ENCODE data around the gene MRPL24. TPM values are rescaled to one million over a fixed set of nuclear protein-coding genes. Genes with fewer than 3 reads are reported as not detected.

Gene MRPL24
- total RNA-seq, 1 donor from 2014 or later, result 65.8 TPM

GRCh38 chr1:156717351-156717750 lies 23.5 kb downstream of the MRPL24 start:
- no peak overlapping the region for H3K4me3 Mint-ChIP-seq
- peaks cover 44% of the 10 kb centered on the region for H3K36me3 Mint-ChIP-seq (ENCODE audit: low read depth)
- no peaks in the 10 kb centered on the region for H3K9me3 Mint-ChIP-seq
- no peak overlapping the region for H3K27ac Mint-ChIP-seq
- intact Hi-C loops (cut with micrococcal nuclease), result no loop called here
- DNase-seq (no peak), ATAC-seq (ENCODE audit: low read depth) (no peak)
- POLR2A ChIA-PET, result interaction anchor here (0.5 kb wide), 1 partner anchor 92 kb away, joined by 4 read pairs; no protein-coding TSS in a partner anchor
- no peaks in the 10 kb centered on the region for H3K27me3 Mint-ChIP-seq
- peaks cover 2% of the 10 kb centered on the region for H3K4me1 Mint-ChIP-seq
- CTCF ChIA-PET, result interaction anchor here (1.1 to 2.7 kb wide), 2 partner anchors 9 to 27 kb away, joined by 3 to 8 read pairs; no protein-coding TSS in a partner anchor
- TF ChIP-seq CTCF (IDR thresholded peaks at IDR 0.05), result no peak

- Mint-ChIP-seq H3K9me3 (no peaks in the 10 kb centered on the region), H3K27me3 (no peaks in the 10 kb centered on the region), H3K36me3 (ENCODE audit: low read depth) (peaks cover 26% of the 10 kb centered on the region), H3K4me3 (no peak overlapping the region), H3K4me1 (peaks cover under 1% of the 10 kb centered on the region), H3K27ac (no peak overlapping the region)
- intact Hi-C loops (cut with micrococcal nuclease), result no loop called here
- TF ChIP-seq CTCF (IDR thresholded peaks at IDR 0.05), result no peak
- DNase-seq (no peak), ATAC-seq (ENCODE audit: low read depth) (no peak)
- ChIA-PET CTCF (interaction anchor here (1.7 to 2.7 kb wide), 2 partner anchors 11 to 25 kb away, joined by 8 read pairs; no protein-coding TSS in a partner anchor), POLR2A (no interaction called here)
These were observed 26.1 kb downstream of the MRPL24 start for GRCh38 chr1:156714830-156715229.

GRCh38 chr1:156712626-156713025 lies 28.3 kb downstream of the MRPL24 start:
- DNase-seq, result no peak
- peaks cover 20% of the 10 kb centered on the region for H3K36me3 Mint-ChIP-seq (ENCODE audit: low read depth)
- no peak overlapping the region for H3K27ac Mint-ChIP-seq
- H3K4me1 Mint-ChIP-seq, result no peaks in the 10 kb centered on the region
- intact Hi-C loops (cut with micrococcal nuclease), result no loop called here
- no peak for ATAC-seq (ENCODE audit: low read depth)
- H3K9me3 Mint-ChIP-seq, result no peaks in the 10 kb centered on the region
- no peaks in the 10 kb centered on the region for H3K27me3 Mint-ChIP-seq
- ChIA-PET CTCF (interaction anchor here (1.7 kb wide), 1 partner anchor 22 kb away, joined by 6 read pairs; no protein-coding TSS in a partner anchor), POLR2A (no interaction called here)
- no peak overlapping the region for H3K4me3 Mint-ChIP-seq
- no peak for TF ChIP-seq CTCF (IDR thresholded peaks at IDR 0.05)

- Mint-ChIP-seq H3K4me1 (peaks cover 8% of the 10 kb centered on the region), H3K36me3 (ENCODE audit: low read depth) (peaks cover 12% of the 10 kb centered on the region), H3K27ac (no peak overlapping the region), H3K9me3 (no peaks in the 10 kb centered on the region), H3K27me3 (no peaks in the 10 kb centered on the region), H3K4me3 (no peak overlapping the region)
- ChIA-PET POLR2A (interaction anchor here (0.8 kb wide), 1 partner anchor 17 kb away, joined by 3 read pairs; the partner anchor contains the start of gene METTL25B), CTCF (interaction anchor here (0.6 to 1.7 kb wide), 3 partner anchors 15 to 150 kb away, joined by 3 to 13 read pairs (median 3); no protein-coding TSS in a partner anchor)
- DNase-seq (no peak), ATAC-seq (ENCODE audit: low read depth) (no peak)
- no peak for TF ChIP-seq CTCF (IDR thresholded peaks at IDR 0.05)
- intact Hi-C loops (cut with micrococcal nuclease), result no loop called here
These were observed 29.7 kb downstream of the MRPL24 start for GRCh38 chr1:156711011-156711817.

- POLR2A ChIA-PET, result no interaction called here
- TF ChIP-seq CTCF (IDR thresholded peaks at IDR 0.05), result no peak
- CTCF ChIA-PET, result interaction anchor here (1.7 kb wide), 1 partner anchor 17 kb away, joined by 13 read pairs; no protein-coding TSS in a partner anchor
- Mint-ChIP-seq H3K9me3 (no peaks in the 10 kb centered on the region), H3K36me3 (ENCODE audit: low read depth) (no peaks in the 10 kb centered on the region), H3K4me1 (peaks cover 19% of the 10 kb centered on the region), H3K4me3 (no peak overlapping the region), H3K27me3 (peaks cover 2% of the 10 kb centered on the region), H3K27ac (no peak overlapping the region)
- ATAC-seq (ENCODE audit: low read depth), result no peak
- intact Hi-C loops (cut with micrococcal nuclease), result no loop called here
- no peak for DNase-seq
These were observed 31.0 kb downstream of the MRPL24 start for GRCh38 chr1:156709757-156710489.

Measured in activated B cell treated with CpG ODN at 0.5 μM for 24 hours (primary cell).